ENCODE data around the gene ZDHHC12.

DNA sequence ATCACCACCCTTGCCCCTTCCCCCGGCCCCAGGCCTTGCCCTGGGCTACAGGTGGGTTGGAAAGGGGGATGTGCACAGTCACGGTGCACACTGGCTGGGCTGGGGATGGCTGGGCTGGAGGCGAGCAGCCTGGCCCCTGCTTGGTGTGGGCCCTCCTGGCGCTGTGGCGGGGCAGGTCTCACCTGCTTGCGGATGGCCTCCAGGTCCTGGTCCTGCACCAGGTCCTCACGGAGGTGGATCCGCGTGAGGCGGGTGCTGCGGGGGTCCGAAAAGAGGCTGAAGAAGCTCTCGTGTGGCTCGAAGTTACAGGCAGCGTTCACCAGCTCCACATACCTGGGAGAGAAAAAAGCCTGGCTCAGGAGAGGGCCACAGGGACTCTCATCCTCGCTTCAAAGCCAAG lies 29.7 kb upstream of the ZDHHC12 start:
- TF ChIP-seq POLR2AphosphoS5 (IDR thresholded peaks at IDR 0.05) (no peak), POLR2A (IDR thresholded peaks at IDR 0.05) (no peak)
- TF ChIP-seq, protein P1, sequence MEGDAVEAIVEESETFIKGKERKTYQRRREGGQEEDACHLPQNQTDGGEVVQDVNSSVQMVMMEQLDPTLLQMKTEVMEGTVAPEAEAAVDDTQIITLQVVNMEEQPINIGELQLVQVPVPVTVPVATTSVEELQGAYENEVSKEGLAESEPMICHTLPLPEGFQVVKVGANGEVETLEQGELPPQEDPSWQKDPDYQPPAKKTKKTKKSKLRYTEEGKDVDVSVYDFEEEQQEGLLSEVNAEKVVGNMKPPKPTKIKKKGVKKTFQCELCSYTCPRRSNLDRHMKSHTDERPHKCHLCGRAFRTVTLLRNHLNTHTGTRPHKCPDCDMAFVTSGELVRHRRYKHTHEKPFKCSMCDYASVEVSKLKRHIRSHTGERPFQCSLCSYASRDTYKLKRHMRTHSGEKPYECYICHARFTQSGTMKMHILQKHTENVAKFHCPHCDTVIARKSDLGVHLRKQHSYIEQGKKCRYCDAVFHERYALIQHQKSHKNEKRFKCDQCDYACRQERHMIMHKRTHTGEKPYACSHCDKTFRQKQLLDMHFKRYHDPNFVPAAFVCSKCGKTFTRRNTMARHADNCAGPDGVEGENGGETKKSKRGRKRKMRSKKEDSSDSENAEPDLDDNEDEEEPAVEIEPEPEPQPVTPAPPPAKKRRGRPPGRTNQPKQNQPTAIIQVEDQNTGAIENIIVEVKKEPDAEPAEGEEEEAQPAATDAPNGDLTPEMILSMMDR (IDR thresholded peaks at IDR 0.05), result no peak

Data from prostate gland (tissue), 2 donors.